BLaER1 (cell line): ENCODE measurements around the gene KIAA0586.
"Not testable (repeated sequence)": the region's sequence is repeated elsewhere in the genome, so short reads cannot be mapped to it uniquely, and the experiment has no call there.

Experiments used
- H3K27ac ChIP-seq: shearing (Covaris generic); formaldehyde crosslinking; 2 replicates; pipeline ENCODE4 v1.8.1; 2022
- H3K27me3 ChIP-seq: shearing (Covaris generic); formaldehyde crosslinking; 2 replicates; pipeline ENCODE4 v1.8.1; 2022
- H3K36me3 ChIP-seq: shearing (Covaris generic); formaldehyde crosslinking; 2 replicates; pipeline ENCODE4 v1.8.1; 2022
- H3K4me1 ChIP-seq: shearing (Covaris generic); formaldehyde crosslinking; 2 replicates; pipeline ENCODE4 v1.8.1; 2022
- H3K4me2 ChIP-seq: shearing (Covaris generic); formaldehyde crosslinking; 2 replicates; pipeline ENCODE4 v1.8.1; 2022
- H3K4me3 ChIP-seq: shearing (Covaris generic); formaldehyde crosslinking; 2 replicates; pipeline ENCODE4 v1.8.1; 2022
- H3K9ac ChIP-seq: shearing (Covaris generic); formaldehyde crosslinking; 2 replicates; pipeline ENCODE4 v1.8.1; 2022
- H3K9me3 ChIP-seq: shearing (Covaris generic); formaldehyde crosslinking; 2 replicates; pipeline ENCODE4 v1.8.1; 2022
- H4K20me1 ChIP-seq: shearing (Covaris generic); formaldehyde crosslinking; 2 replicates; pipeline ENCODE4 v1.8.1; 2022
- Cebpa-rat ChIP-seq: shearing (Covaris generic); IDR thresholded peaks from 2 replicates; pipeline ENCODE4 v1.8.1; 2022

The KIAA0586 gene

GRCh38 chr14:58460772-58461171 is 33.3 kb downstream of the KIAA0586 start:
- Histone ChIP-seq H3K4me1 (no peaks in the 10 kb centered on the region), H3K27me3 (no peaks in the 10 kb centered on the region), H3K27ac (no peak overlapping the region), H3K4me3 (no peak overlapping the region), H4K20me1 (no peaks in the 10 kb centered on the region), H3K36me3 (peaks cover 81% of the 10 kb centered on the region), H3K9ac (no peak overlapping the region), H3K9me3 (no peaks in the 10 kb centered on the region), H3K4me2 (no peak overlapping the region)
- no peak for TF ChIP-seq Cebpa-rat

DNA sequence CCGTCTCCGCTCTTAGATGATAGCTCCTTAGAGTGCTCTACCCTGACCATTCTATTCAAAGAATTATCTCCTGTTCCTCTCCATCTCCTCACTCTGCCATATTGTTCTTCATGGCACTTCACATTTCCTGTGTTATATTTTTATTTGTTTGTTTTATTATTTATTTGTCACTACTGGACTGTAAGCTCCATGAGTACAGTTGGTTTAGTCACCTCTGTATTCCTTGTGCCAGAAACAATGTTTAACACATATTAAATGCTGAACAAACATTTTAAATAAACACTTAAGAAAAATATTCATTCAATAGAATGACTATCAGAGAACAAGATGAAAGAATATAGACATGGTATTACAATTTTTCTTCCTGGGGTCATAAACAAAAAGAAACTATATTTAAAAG is 35.6 kb downstream of the KIAA0586 start:
- H3K4me3 ChIP-seq: no peak overlapping the region
- H3K9ac ChIP-seq: no peak overlapping the region
- no peak overlapping the region for H3K4me2 ChIP-seq
- no peaks in the 10 kb centered on the region for H4K20me1 ChIP-seq
- H3K4me1 ChIP-seq: no peaks in the 10 kb centered on the region
- no peaks in the 10 kb centered on the region for H3K27me3 ChIP-seq
- peaks cover 78% of the 10 kb centered on the region for H3K36me3 ChIP-seq
- H3K9me3 ChIP-seq: no peaks in the 10 kb centered on the region
- TF ChIP-seq Cebpa-rat: no peak
- no peak overlapping the region for H3K27ac ChIP-seq

- Histone ChIP-seq H3K9me3 (no peaks in the 10 kb centered on the region), H3K27me3 (no peaks in the 10 kb centered on the region), H4K20me1 (no peaks in the 10 kb centered on the region), H3K36me3 (peaks cover 83% of the 10 kb centered on the region), H3K4me3 (no peak overlapping the region), H3K4me2 (no peak overlapping the region), H3K9ac (no peak overlapping the region), H3K27ac (no peak overlapping the region), H3K4me1 (no peaks in the 10 kb centered on the region)
- no peak for TF ChIP-seq Cebpa-rat
Measured at GRCh38 chr14:58464652-58465051, 37.1 kb downstream of the KIAA0586 start.

DNA sequence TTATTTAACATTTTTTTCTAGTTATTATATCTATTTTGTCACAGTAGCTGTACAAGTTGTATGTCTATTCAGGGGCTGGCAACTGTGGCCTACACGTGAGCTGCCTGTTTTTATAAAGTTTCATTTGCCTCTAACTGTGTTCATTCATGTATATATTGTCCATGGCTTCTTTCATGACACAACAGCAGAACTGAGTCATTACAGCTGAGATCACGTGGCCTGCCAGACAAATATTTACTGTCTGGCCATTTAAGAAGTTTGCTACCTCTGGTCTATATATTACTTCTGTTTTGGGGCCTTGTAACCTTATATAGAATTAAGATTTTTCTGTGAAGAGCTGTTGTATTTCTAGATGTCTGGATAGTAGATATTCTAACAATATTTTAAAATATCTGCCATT is 37.9 kb downstream of the KIAA0586 start:
- Histone ChIP-seq H3K4me2 (no peak overlapping the region), H3K36me3 (peaks cover 76% of the 10 kb centered on the region)

DNA sequence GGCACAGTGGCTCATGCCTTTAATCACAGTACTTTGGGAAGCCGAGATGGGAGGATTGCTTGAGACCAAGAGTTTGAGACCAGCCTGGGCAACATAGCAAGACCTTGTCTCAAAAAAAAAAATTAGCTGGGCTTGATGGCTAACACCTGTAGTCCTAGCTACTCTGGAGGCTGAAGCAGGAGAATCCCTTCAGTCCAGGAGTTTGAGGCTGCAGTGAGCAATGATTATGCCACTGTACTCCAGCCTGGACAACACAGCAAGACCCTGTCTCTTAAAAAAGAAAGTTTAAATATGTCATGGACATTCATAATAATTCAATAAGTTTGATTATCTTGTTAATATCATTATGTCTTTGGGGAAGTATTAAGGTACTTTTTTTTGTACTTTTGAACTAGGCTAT is 38.9 kb downstream of the KIAA0586 start:
- Histone ChIP-seq H3K27ac (no peak overlapping the region), H3K4me2 (no peak overlapping the region), H3K4me1 (no peaks in the 10 kb centered on the region), H4K20me1 (no peaks in the 10 kb centered on the region), H3K36me3 (peaks cover 70% of the 10 kb centered on the region), H3K9me3 (no peaks in the 10 kb centered on the region), H3K4me3 (no peak overlapping the region), H3K27me3 (no peaks in the 10 kb centered on the region), H3K9ac (no peak overlapping the region)
- no peak for TF ChIP-seq Cebpa-rat

More for the DNA sequence above, 37.9 kb downstream of the KIAA0586 start:
- no peaks in the 10 kb centered on the region for H3K9me3 ChIP-seq
- H3K27me3 ChIP-seq: no peaks in the 10 kb centered on the region
- H3K4me1 ChIP-seq: no peaks in the 10 kb centered on the region
- no peak overlapping the region for H3K27ac ChIP-seq
- no peak for TF ChIP-seq Cebpa-rat
- no peak overlapping the region for H3K9ac ChIP-seq
- H3K4me3 ChIP-seq: no peak overlapping the region
- H4K20me1 ChIP-seq: no peaks in the 10 kb centered on the region

DNA sequence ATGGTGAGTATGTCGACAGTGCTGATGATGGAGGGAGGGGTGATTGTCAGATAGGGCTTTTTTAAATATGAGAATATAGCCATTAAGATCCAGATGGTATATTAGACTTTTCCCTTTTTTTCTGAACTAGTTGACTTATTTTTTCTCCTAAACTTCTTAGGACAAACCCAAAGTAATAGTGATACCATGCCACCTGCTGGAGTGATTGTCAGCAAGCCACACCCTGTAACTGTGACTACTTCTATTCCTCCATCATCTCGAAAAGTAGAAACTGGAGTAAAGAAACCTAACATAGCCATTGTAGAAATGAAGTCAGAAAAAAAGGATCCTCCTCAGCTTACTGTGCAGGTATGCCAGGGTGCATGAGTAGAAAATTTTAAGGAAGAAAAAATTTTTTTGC is 40.1 kb downstream of the KIAA0586 start:
- no peak for TF ChIP-seq Cebpa-rat
- Histone ChIP-seq H3K9me3 (no peaks in the 10 kb centered on the region), H3K36me3 (peaks cover 59% of the 10 kb centered on the region)

GRCh38 chr14:58469309-58469708 is 41.8 kb downstream of the KIAA0586 start:
- no peak overlapping the region for H3K4me3 ChIP-seq
- no peaks in the 10 kb centered on the region for H3K27me3 ChIP-seq
- no peak overlapping the region for H3K27ac ChIP-seq
- no peak overlapping the region for H3K4me2 ChIP-seq
- no peak overlapping the region for H3K9ac ChIP-seq
- H3K9me3 ChIP-seq: no peaks in the 10 kb centered on the region
- H3K36me3 ChIP-seq: peaks cover 44% of the 10 kb centered on the region
- no peaks in the 10 kb centered on the region for H4K20me1 ChIP-seq
- TF ChIP-seq Cebpa-rat: no peak
- no peaks in the 10 kb centered on the region for H3K4me1 ChIP-seq

More for the DNA sequence above, 40.1 kb downstream of the KIAA0586 start:
- Histone ChIP-seq H3K27me3 (no peaks in the 10 kb centered on the region), H3K9ac (no peak overlapping the region), H4K20me1 (no peaks in the 10 kb centered on the region), H3K4me1 (no peaks in the 10 kb centered on the region), H3K4me2 (no peak overlapping the region), H3K4me3 (no peak overlapping the region), H3K27ac (no peak overlapping the region)

GRCh38 chr14:58476320-58476719 is 48.8 kb downstream of the KIAA0586 start:
- no peak for TF ChIP-seq Cebpa-rat

GRCh38 chr14:58477653-58478052 is 50.1 kb downstream of the KIAA0586 start:
- H3K4me1 ChIP-seq: no peaks in the 10 kb centered on the region
- H3K4me3 ChIP-seq: no peak overlapping the region
- H4K20me1 ChIP-seq: no peaks in the 10 kb centered on the region
- no peak overlapping the region for H3K27ac ChIP-seq
- H3K9me3 ChIP-seq: no peaks in the 10 kb centered on the region
- peaks cover 49% of the 10 kb centered on the region for H3K36me3 ChIP-seq
- no peak overlapping the region for H3K4me2 ChIP-seq
- no peak for TF ChIP-seq Cebpa-rat
- H3K9ac ChIP-seq: no peak overlapping the region
- no peaks in the 10 kb centered on the region for H3K27me3 ChIP-seq

More at GRCh38 chr14:58476320-58476719, 48.8 kb downstream of the KIAA0586 start:
- H3K4me1 ChIP-seq: no peaks in the 10 kb centered on the region
- H3K4me3 ChIP-seq: no peak overlapping the region
- H3K27me3 ChIP-seq: no peaks in the 10 kb centered on the region
- H3K36me3 ChIP-seq: peaks cover 42% of the 10 kb centered on the region
- H3K9ac ChIP-seq: no peak overlapping the region
- no peaks in the 10 kb centered on the region for H3K9me3 ChIP-seq
- no peak overlapping the region for H3K27ac ChIP-seq
- no peak overlapping the region for H3K4me2 ChIP-seq
- H4K20me1 ChIP-seq: no peaks in the 10 kb centered on the region

GRCh38 chr14:58478329-58478728 is 50.8 kb downstream of the KIAA0586 start:
- H3K4me1 ChIP-seq, H3K4me3 ChIP-seq, H3K27me3 ChIP-seq, H4K20me1 ChIP-seq, H3K9me3 ChIP-seq, H3K4me2 ChIP-seq, H3K27ac ChIP-seq, H3K9ac ChIP-seq: not testable (repeated sequence)
- peaks cover 53% of the 10 kb centered on the region for H3K36me3 ChIP-seq

GRCh38 chr14:58479975-58480374 is 52.5 kb downstream of the KIAA0586 start:
- Histone ChIP-seq H3K4me1 (no peaks in the 10 kb centered on the region), H3K4me3 (no peak overlapping the region), H3K27me3 (no peaks in the 10 kb centered on the region), H3K36me3 (peaks cover 51% of the 10 kb centered on the region), H3K27ac (no peak overlapping the region), H3K4me2 (no peak overlapping the region), H3K9me3 (no peaks in the 10 kb centered on the region), H4K20me1 (no peaks in the 10 kb centered on the region), H3K9ac (no peak overlapping the region)
- TF ChIP-seq Cebpa-rat: no peak
